SIG-M5 (cell line): ENCODE measurements around the gene MAIP1.

Experiments used
- DNase-seq: peaks from one replicate; lab custom pipeline; 2025; lab: John Stamatoyannopoulos, UW

Gene MAIP1

GRCh38 chr2:199991691-199992090 is 36.3 kb downstream of the MAIP1 start:
- no peak for DNase-seq

DNA sequence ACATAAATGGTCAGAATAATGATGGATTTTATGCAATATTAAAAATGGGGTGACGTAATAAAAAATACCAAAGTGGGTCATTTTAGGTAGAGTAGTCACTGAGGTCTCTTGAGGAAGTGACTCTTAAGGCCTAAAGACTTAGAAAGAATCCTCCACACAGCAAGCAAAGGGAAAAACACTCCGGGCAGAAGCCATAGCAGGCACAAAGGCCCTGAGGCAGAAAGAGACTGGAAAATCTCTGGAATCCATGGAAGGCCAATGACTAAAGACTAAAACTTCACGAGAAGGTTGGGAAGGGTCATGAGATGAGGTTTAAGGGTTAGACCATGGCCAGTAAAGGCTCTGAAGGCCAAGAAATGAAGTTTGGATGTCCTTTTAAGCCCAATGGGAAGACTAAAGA is 36.9 kb downstream of the MAIP1 start:
- DNase-seq = no peak

DNA sequence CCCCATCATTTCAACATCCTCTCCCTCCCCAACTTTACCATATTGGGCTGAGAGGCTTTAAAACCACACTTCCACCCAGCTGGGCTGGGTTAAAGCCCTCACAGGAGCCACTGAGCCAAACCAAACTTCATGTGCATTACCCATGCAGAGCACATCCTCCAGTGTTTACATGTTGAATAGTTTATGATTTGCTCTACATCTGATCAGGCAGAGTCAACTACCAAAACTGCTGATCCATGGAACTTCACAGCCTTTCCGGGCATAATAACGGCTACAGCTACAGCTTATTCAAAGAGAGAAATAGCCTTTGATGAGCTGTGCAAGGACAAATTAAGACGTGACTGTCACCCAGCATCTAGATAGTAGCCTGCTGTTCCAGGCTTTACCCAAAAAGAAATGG is 39.0 kb downstream of the MAIP1 start:
- no peak for DNase-seq

DNA sequence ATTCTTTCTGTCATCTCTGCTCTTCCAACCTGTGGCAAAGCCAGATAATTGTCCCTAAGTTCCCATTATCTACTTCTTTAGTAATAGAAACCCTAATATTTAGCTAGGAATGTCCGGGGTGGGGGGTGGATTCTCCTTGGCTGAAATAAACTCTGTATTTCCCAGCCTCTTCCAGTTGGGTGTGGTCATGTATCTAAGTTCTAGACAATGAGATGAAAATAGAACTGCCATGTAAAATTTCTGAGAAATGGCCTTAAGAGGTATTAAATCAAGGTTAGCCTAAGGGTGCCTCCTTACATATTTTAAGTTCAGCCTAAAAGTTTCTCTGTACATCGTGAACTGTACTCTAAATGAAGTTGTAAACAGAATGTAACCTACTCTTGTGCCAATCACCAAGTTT is 39.5 kb downstream of the MAIP1 start:
- DNase-seq = no peak

- DNase-seq = no peak
These were observed 41.9 kb downstream of the MAIP1 start for GRCh38 chr2:199997296-199997695.

GRCh38 chr2:199999166-199999565 is 43.8 kb downstream of the MAIP1 start:
- DNase-seq = no peak

GRCh38 chr2:200000444-200001163 is 45.2 kb downstream of the MAIP1 start:
- no peak for DNase-seq

- no peak for DNase-seq
These were observed 48.1 kb downstream of the MAIP1 start for GRCh38 chr2:200003444-200003843.

- no peak for DNase-seq
These were observed 50.3 kb downstream of the MAIP1 start for GRCh38 chr2:200005675-200006074.

- DNase-seq = no peak
These were observed 51.9 kb downstream of the MAIP1 start for GRCh38 chr2:200007306-200007705.

DNA sequence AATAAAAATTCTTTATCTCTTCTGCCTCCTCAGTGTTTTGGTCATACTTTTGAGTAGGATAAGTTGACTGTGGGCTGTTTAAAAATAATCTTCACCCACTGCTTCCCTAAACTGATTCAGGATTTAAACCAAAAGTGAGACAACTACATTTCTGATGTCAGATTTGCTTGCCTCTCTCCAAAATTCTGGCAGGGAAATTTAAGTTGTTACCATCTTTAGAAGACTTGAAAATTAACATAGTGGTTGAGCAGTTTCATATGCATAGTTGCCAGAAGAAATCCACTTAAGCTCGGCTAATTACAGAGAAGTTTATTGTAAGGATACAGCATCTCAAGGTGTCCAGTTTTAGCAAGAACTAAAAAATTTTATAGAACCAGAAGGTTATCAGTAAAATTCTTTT is 57.0 kb downstream of the MAIP1 start:
- DNase-seq = no peak
